HG03460 (cell line): ENCODE measurements around the gene KHDC4.

Source experiments
- ATAC-seq: cut with Tn5 transposase; IDR thresholded peaks from one replicate; pipeline ENCODE4 v1.9.1; 2021; ENCODE audit not compliant: unreplicated experiment

Gene KHDC4

DNA sequence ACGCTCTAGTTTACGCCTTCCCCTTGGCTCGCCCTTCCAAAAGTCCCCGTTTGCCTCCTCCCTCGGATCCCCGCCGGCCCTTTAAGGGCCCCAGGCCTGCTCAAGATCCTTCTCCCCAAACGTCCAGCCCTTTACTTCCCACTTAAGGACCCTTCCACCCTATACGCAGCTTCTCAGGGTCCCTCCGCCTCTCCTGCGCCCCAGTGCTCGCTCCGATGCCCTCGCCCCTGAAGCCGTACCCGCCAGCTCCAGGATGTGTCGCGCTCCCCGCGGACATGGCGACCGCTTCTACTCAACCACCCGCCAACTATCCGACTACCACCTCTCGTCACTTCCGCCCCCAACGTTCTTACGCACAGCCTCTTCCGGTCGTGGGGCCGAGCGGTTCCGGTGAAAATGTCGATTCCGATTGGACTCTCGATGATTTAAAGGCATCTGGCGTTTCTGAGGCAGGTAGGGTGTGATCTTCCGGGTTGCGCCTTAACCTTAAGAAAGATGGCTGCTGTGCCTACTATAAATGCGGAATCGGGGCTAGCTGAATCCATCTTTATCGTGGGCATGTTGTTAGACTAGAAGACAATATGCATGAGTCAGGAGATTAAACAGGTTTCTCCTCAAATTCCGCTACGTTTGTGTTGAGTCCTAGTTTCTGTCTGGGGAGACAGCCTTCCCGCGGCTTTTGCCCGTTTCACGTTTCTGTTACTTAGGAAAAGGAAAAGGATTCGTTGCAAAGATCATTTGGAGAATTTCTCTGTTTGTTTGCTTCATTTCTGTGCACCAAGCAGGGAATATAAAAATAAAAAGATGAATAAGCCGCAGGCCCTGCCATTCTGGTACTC is at the start of gene KHDC4:
TSS of gene KHDC4 (minus strand) at position 317 of the 839 bp plus-strand sequence. CDS start at position 277, 40 bp downstream.
- ATAC-seq, result peak; percentile 84

DNA sequence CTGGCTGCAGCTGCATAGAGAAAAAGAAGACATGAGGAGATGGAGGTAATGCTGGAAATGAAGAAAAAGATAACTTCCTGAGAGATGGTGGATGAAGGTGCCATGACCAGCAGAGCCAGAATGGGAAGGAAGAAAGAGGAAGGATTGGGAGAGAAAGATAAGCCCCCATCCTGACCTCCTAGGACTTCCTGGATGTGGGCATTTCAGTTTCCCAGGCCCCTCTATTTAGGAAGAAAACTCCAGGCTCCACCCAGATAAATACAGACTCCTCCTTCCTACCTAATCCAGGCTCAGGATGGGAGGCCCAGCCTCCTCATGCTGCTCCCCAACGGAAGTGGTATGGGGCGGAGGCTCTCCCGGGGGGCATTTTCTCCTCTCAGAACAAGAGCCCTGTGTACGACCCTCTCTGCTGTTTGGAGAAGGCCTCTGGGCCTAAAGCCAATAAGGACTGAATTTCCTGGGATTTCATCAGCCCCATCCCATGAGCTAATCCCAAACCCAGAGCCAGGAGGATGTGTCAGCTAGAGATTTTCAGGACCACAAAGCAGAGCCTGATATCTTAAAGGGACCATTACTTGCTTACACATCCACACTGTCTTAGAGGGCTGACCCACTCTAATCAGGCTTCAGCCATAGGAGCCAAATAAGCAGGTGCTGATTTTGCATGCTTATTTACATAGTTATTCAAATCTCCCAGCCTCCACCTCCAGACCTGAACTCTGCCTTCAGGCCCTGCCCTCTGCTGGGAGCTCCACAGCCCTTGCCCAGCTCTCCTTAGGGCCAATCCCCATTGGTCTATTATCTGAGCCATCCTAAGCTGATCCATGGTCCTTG is 49.2 kb upstream of the KHDC4 start:
- no peak for ATAC-seq

DNA sequence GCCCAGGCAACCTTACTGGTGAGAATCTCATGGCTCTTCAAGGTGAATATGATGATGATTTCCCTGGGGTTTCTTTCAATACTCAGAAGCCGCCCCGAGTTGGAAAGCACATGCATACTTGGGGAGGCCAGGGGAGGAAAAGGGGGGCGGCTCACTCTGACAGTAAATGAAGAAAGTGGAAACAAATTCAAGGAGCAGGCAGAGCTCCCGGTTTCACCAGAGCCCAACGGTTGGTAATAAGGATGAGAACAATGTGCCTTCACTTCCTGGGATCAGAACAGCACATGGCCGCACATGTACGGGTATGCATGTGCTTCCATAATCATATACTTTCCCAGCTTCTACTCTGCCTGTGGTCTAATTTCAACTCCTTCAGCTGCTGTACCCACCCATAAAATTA is 47.9 kb upstream of the KHDC4 start:
- ATAC-seq, result no peak

DNA sequence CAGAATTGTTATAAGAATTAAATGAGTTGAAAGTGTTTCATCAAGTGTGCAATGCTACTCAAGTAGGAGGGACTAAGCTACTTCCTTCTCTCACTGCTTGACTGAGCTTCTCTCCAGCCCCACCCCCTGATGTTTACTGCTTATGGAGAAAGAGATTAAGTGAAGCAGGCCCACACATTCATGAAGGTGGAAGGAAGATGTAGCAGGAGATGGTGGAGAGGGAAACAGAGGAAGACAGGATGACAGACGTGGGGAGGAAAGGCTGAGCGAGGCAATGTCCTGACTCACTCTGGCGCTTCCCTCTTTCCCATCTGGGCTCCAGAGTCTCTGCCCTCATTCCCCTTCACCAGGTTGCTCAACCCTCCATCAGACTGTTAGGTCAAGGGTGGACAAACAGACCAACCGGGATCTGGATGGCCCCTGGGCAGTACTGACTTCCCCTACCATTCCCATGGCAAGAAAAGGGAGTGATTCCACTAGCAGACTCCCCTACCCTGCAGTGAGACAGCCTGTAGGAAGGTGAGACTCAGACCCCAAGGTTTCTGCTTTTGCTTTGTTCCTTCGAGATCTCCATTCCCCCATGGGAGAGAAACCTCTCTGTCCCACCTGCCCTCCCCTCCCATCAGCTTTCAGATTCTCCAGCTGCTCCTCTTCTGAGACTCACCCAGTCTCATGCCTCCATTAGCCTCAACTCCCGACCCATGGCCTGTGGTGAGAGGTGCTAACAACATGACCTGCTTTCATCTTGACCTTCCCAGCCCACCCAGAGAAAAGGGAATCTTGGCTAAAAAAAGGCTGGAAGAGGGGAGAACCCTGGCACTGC is 47.3 kb upstream of the KHDC4 start:
- no peak for ATAC-seq

DNA sequence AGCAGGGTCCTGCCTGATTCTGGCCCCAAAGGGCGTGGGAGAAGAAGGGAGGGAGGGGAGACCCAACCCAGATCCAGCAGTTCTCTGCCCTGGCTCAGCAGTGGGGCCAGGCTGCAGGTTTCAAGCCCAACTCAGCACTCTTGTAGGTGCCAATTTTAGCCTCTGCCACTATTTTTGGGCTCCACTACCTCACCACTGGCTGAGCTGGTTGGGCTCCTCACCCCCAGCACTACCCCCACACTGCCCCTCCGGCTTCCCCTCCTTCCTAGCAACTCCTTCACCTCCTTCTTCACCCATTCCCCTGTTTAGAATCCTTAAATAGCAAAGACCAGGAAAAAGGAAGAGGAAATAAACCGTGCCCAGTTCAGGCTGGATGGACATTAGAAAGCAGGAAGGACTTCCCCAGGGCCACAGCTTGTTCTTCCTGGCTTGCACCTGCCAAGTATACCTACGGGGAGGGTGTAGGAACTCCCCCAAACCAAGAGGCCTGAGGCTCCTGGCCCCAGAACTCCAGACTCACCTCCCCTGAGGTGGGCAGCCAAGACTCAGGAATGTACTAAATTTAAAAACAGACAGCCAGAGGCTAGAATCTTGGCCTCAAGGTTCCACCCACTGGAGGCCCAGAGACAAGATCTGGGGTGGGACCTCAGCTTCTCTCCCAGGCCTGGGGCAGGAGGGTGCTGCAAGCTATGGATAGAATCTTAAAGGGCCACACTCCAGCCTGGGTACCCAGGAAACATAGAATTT is 45.6 kb upstream of the KHDC4 start:
- ATAC-seq, result no peak

DNA sequence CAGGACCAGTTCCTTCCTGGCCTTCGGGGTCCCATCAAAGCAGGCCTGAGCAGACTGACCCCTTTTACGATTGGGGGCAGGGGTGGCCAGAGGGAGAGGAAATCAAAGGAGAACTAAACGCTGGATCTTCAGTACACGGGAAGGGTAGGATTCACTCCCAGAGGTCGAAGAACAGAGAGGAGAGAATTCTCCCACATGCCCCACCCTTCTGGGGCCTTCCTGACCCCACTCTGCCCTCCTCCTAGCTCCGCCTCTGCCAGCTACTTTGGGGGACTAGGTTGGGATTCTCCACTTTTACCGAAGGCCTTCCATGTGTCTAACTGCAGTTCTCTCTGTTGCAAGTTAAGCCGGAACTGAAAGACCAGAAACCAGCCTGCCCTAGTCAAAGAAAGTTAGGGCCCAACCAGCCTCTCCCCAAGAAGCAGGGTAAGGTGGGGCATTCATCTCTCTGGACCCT is 44.8 kb upstream of the KHDC4 start:
- ATAC-seq, result no peak

DNA sequence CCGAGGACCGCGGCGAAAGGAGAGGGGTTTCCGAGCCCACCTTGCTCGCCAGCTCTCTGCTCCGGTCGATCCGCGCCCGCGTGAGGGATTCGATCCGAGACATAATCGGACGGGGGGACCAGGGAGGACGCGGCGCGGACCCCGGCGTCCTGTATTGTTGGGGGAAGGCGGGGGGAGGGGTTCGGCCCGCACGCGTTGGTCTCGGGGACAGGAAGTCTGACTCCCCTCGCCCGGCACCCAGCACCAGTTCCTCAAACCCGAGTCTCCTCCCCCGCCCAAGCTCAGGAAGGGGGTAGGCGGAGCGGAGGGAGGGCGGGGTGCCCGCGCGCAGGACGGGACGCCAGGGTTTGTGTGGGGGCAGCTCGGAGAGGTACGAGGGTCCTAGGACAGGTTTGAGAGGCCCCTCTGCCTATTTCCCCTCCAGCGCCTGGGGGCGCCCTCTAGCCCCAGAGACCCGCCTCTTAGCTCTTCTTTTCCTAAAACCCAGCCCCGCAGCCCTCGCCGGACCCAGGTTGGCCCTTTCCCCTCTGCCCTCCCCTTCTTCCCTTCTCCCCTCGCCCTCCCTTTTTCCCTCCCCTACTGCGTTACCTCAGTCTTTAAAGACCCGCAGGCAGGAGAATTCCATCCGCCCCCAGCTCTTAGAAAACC is 44.2 kb upstream of the KHDC4 start, which contains the start of gene ARHGEF2:
TSS of gene ARHGEF2 (minus strand) at position 223 of the 648 bp plus-strand sequence. CDS start at position 103, 120 bp downstream.
- peak; percentile 49 for ATAC-seq

DNA sequence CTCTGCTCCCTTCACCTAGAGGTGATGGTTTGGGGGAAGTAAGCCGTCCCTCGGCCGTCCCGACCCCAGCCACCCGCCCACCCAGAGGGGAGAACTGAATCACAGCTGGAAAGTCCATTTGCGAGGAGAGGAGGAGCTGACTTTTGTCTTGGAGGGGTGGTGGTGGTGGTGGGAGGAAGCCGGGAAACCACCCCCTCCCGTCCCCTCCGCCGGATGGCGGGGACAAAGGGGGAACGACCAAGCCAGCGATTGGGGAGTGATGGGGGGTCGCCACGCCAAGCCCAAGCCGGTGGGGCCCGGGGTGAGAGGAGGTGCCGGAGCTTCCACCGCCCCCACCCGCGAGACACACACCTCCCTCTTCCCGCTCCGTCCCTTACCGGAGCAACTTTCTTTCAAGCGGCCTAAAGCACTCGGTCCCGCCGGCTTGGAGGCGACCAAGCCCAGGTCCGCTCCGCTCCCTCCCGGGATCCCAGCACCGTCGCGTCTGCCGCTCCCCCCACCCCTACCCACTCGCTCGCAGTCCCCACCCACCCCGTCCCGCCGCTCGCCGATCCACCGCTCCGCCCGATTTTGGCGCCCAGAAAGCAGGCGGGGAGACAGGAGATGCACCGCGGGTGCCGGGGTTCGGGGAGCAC is 43.6 kb upstream of the KHDC4 start:
- ATAC-seq, result no peak

DNA sequence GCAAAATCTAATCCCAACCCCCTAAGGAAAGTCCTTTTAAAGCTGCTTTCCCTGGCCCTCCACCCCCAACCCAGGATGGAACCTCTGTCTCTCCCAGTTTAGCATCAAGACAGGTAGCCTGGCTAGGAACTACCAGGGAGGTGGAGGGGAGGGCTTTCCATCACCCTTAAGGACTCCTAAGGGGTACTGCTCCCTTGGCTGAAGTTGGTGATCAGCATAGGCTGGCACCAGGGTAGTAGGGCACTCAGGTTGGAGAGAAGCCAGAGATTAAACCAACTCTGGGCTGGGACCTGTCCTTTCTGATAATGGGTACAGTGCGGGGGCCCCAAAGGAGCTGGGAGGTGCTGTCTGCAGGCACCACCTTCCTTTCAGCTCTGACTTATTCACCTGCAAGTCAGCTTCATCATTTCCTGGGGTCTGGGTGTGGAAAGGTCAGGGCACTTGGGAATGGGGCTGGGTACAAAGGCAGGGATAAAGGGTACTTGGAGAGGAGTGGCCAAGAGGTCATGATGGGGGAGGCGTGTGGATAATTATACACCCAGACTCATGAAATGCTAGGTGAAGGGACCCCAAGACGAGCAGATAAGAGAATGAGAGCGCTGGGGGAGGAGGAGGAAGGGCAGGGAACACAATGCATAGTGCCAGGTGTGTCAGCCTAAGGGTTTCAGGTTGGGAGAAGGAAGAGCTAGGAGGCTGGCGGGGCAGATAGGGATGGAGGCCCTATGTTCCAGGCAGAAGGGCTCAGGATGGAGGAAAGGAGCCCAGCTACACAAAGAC is 42.9 kb upstream of the KHDC4 start:
- ATAC-seq, result no peak

DNA sequence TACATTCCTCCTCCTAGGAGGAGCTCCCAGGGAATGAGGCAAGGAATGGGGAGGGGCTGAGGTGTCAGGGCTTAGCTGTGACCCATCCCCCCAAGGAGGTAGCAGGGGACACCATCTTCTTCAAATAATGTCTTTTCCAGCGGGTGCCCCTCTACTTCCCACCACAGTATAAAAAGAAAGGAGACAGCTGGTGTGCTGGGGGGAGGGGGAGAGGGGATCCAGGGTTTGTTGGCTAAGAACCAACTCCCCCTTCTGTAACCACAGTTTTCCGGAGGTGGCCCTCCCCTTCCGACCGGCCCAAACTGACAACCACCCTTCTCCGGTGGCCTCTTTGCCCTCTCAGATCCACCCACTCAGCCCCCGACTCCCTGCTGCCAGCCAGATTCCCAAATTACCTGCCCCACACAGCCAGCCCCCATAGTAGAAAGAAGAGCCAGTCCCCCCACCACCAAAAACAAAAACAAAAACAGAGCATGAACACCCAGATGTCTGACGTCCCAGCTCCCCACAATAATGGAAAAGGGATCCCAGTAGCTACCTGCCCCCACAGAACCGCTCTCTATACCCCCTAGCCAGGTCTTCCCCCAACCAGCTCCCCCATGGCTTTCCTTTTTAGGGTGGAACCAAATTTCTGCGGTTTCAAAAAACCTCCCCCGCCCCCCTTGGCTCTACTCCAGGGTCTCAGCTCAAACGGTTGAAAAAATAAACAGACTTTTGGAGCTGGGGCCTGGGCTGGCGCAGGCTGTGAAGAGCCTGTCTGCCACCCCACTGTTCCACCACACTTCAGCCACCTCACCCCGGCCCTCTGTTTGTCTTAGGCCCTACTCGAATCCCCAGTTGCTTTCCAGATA is 42.1 kb upstream of the KHDC4 start:
- ATAC-seq, result no peak

DNA sequence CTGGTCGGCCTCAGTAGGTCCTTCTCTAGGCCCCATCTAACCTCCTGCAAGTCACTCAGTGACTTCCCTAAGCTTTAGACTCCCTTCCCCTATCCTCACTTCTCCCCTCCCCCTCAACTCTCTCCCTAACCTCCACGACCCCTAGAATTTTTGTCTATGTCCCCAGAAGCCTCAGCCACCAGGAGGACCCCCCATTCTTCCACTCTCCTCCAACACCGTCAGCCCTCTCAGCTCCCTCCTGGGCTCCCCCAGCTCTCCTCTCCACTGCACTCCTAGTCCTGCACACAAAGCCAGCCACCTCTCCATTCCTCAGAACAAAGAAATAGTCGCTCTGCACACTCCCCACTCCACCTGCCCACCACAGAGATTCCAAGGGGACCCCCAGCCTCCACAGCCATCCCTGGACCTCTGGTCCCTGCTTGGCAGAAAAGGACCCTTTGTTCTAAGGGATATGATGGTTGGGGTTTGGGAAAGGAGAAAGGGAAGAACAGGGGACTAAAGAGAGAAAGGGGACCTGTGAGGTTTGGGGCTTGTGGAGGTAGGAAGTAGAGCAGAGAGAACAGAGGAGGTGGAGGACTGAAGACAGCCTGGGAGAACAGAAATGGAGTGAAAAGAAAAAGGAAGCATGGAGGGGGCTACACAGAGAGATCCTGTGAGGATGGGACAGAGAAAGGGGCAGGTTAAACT is 41.3 kb upstream of the KHDC4 start:
- no peak for ATAC-seq

DNA sequence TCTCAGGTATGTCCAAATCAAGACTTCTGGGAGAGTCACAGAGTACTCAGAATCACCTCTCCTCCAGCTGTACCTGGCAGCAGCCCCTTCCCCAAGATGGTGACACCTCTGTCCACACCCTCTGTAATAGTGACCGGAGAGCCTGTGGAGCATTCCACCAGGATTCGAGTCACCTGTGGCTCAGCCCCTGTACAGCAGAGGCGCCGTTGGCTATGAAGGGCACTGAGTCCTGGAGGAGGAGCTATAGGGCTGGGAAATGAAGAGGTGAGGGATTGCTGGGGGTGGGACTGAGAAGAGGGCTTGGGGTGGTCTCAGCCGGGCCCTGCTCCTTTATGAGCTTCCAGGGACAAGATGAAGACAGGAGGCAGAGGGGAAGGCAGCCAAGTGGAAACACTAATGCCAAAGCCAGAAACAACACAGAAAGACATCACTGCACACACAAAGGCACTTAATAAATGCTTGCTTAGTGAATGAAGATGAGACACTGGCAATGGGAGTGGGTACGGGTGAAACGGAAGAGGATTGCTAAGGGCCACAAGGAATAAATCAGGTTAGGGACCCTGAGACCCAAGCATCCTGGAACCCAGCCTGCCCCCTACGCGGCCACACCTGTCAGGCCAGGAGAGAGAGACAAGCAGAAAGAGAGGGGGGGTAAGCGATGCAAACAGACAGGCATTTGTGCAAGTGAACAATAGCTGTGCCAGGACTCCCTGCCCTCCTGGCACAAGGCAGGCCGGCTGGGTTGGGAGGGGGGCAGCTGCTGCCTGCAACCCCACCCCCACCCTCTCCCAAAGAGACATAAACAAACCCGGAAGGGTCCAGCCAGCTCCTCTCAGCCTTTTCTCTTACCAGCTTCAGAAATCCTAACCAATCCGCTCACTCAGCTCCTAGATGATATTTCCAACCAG is 40.2 kb upstream of the KHDC4 start:
- no peak for ATAC-seq

DNA sequence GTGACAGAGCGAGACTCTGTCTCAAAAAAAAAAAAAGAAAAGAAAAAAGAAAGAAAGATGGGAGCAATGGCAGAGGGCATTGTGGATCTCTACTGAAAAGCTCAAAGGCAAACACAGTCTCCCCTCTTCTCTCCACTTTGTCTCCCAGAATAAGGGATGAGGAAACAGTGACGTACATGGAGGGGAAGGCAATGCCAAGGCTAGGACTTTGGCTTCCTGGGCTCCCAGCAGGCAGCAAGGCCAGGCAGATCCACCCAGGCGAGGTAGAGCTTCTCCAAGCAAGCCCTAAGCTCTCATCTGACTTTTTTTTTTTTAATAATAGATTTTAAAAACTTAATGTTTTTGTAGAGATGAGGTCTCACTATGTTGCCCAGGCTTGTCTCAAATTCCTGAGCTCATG is 39.5 kb upstream of the KHDC4 start:
- no peak for ATAC-seq

DNA sequence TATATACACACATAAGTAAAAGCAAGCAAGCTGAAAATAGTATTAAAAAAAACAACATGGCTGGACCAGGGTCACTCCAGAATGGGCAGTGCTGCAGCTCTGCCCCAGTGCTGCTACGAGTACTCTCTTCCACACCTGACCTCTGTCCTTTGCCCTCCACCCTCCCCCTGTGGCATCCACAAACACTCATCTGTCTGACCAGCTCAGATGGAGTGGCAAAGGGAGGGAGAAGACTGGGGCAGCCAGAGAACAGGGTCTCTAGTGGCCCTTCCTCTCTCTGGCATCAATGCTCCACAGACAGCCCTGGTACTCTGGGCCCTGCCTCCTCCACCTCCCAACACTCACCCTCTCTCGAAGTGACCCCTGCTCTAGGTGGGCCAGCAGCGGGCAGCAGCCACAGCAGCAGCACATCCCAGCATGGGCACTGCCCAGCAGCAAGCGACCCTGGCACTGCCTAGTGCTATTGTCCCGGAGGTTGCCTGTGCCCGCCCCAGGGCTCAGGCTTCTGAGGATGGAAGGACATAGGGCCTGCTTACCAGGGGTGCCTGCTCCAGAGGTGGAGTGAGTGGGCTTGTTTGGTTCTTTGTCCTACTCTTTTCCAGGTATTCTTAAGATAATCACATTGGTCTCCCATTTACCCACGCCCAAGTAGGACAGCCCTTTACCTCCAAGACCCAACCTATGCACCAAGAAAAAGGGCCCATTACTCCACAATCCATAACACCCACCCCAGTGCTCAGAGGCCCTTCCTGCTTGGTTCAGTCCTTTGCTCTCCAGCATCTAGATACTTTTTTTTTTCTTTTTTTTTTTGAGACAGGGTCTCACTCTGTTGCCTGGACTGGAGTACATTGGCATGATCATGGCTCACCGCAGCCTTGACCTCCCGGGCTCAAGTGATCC is 37.9 kb upstream of the KHDC4 start:
- ATAC-seq, result no peak
